Sigmoid colon (tissue), 7 donors: ENCODE measurements around the gene ZRANB3. TPM values are rescaled to one million over a fixed set of nuclear protein-coding genes. Genes with fewer than 3 reads are reported as not detected.
"Not testable (repeated sequence)": the region's sequence is repeated elsewhere in the genome, so short reads cannot be mapped to it uniquely, and the experiment has no call there.

Source experiments
- DNase-seq: peaks from one replicate; pipeline ENCODE4 v3.0.0-alpha.2; 2019
- H3K27ac ChIP-seq, 4 donors: fragments of 200-600 bp; sonication (generic); one replicate each; pipeline ENCODE4 v1.5.1; 2016 to 2019; ENCODE audit warnings: mild to moderate bottlenecking in 1 of 4
- H3K27me3 ChIP-seq, 3 donors: fragments of 200-600 bp; sonication (generic); one replicate each; pipeline ENCODE4 v1.5.1; 2019; ENCODE audit warnings: mild to moderate bottlenecking in 1 of 3
- H3K36me3 ChIP-seq, 4 donors: fragments of 200-600 bp; sonication (generic); one replicate each; pipeline ENCODE4 v1.5.1; 2016 to 2019
- H3K4me1 ChIP-seq, 4 donors: fragments of 200-600 bp; sonication (generic); one replicate each; pipeline ENCODE4 v1.5.1; 2017 to 2019
- H3K4me3 ChIP-seq, 4 donors: fragments of 200-600 bp; sonication (generic); one replicate each; pipeline ENCODE4 v1.5.1; 2017 to 2019; ENCODE audit warnings: mild to moderate bottlenecking in 2 of 4, moderate library complexity in 1 of 4
- H3K9me3 ChIP-seq, 4 donors: fragments of 200-600 bp in 3 of 4; sonication (generic) in 3 of 4; one replicate each; pipeline versions ENCODE4 v1.5.1 to v1.6.1; 2013 to 2019
- EP300 ChIP-seq, 4 donors: sonication (generic); formaldehyde crosslinking; IDR thresholded peaks; one replicate each; pipeline ENCODE4 v1.6.1; 2017; ENCODE audit warnings: antibody characterized with exemption in 4 of 4
- POLR2A ChIP-seq, 2 donors: fragments of 450-650 bp; IDR thresholded peaks; one replicate each; pipeline ENCODE4 v1.6.1; 2016; ENCODE audit warnings: antibody characterized with exemption in 2 of 2, mild to moderate bottlenecking in 2 of 2, moderate library complexity in 2 of 2
- POLR2AphosphoS5 ChIP-seq, 4 donors: sonication (generic); formaldehyde crosslinking; IDR thresholded peaks; one replicate each; pipeline ENCODE4 v1.6.1; 2017; ENCODE audit warnings: antibody characterized with exemption in 4 of 4
- WGBS, 2 donors: extraction: QIAGEN DNeasy Blood & Tissue Kit; methylation state at CpG; one replicate each; pipeline ENCODE4 v1.1.7; 2013; 5-methylcytosine and 5-hydroxymethylcytosine counted together
- intact Hi-C: fragments of 100-400 bp; cut with DNase I; formaldehyde crosslinking; loops from one replicate; pipeline ENCODE4 v1.15.1; 2023
- polyA plus RNA-seq, 3 donors: library from polyadenylated mRNA; stranded (reverse); fragments of 200-250 nt; gene quantifications; one replicate each; pipeline ENCODE4 v1.2.3, GENCODE V29; 2013
- total RNA-seq, 4 donors: library from RNA; depleted of rRNA; stranded (reverse); fragments of >200 nt; gene quantifications; one replicate each; pipeline ENCODE4 v1.1.0, GENCODE V29; 2016
- TF ChIP-seq, protein P1 (sequence below), 4 experiments: fragments of 450-650 bp in 3 of 4; fragments of 200-600 bp in 1 of 4; IDR thresholded peaks; one replicate each; pipeline ENCODE4 v1.5.1; 2016 to 2019; ENCODE audit warnings: antibody characterized with exemption in 4 of 4, mild to moderate bottlenecking in 3 of 4, moderate library complexity in 2 of 4
- donor health status: healthy with polysubstance abuse.
- donor health status: Bipolar disorder and iron deficiency.
- donor health status: healthy.

The ZRANB3 gene
- total and polyA plus RNA-seq, 7 donors = 1.2 to 7.2 (median 3.1) TPM

DNA sequence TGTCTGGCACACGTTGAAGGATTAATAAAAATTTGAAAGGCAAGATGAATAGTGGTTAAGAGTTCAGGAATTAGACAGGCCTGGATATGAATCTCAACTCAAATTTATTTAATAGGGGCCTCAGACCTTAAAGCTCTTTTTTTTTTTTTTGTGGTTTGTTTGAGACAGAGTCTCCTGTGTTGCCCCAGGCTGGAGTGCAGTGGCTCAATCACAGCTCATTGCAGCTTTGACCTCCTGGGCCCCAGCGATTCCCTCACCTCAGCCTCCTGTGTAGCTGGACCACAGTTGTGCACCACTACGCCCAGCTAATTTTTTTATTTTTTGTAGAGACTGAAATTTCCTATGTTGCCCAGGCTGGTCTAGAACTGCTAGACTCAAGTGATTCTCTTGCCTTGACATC is 3.0 kb downstream of the ZRANB3 start:
- Histone ChIP-seq H3K4me3 (no peak overlapping the region), H3K27ac (no peak overlapping the region), H3K27me3 (no peaks in the 10 kb centered on the region), H3K4me1 (peaks cover 0 to 23% (median 5%) of the 10 kb centered on the region in 4 donors), H3K9me3 (no peaks in the 10 kb centered on the region), H3K36me3 (no peaks in the 10 kb centered on the region)
- TF ChIP-seq POLR2A (IDR thresholded peaks at IDR 0.05) = no peak
- TF ChIP-seq POLR2AphosphoS5 (IDR thresholded peaks at IDR 0.05) = no peak
- no peak for TF ChIP-seq EP300 (IDR thresholded peaks at IDR 0.05)
- TF ChIP-seq, protein P1, sequence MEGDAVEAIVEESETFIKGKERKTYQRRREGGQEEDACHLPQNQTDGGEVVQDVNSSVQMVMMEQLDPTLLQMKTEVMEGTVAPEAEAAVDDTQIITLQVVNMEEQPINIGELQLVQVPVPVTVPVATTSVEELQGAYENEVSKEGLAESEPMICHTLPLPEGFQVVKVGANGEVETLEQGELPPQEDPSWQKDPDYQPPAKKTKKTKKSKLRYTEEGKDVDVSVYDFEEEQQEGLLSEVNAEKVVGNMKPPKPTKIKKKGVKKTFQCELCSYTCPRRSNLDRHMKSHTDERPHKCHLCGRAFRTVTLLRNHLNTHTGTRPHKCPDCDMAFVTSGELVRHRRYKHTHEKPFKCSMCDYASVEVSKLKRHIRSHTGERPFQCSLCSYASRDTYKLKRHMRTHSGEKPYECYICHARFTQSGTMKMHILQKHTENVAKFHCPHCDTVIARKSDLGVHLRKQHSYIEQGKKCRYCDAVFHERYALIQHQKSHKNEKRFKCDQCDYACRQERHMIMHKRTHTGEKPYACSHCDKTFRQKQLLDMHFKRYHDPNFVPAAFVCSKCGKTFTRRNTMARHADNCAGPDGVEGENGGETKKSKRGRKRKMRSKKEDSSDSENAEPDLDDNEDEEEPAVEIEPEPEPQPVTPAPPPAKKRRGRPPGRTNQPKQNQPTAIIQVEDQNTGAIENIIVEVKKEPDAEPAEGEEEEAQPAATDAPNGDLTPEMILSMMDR (IDR thresholded peaks at IDR 0.05) = no peak
- DNase-seq = no peak
- 92 to 95% methylated on average over 3 of the region's 3 CpGs for WGBS, 2 donors
- intact Hi-C loops = no loop called here

DNA sequence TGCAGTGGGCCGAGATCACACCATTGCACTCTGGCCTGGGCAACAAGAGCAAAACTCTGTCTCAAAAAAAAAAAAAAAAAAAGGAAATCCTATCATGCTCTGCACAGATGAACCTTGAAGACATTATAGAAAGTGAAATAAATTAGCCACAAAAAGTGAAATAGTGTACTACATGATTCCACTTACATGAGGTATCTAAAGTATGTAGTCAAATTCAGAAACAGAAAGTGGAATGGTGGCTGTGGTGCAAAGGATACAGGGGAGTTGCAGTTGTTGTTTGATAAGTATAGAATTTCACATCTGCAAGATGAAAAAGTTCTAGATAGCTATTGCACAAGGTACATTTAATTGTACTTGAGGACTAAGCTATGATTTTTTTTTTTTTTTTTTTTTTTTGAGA is 5.2 kb downstream of the ZRANB3 start:
- Histone ChIP-seq H3K27ac (no peak overlapping the region), H3K36me3 (peaks cover 0 to 4% (median 0%) of the 10 kb centered on the region in 4 donors), H3K9me3 (no peaks in the 10 kb centered on the region), H3K4me3 (no peak overlapping the region), H3K27me3 (no peaks in the 10 kb centered on the region), H3K4me1 (peaks cover 0 to 9% (median 2%) of the 10 kb centered on the region in 4 donors)
- TF ChIP-seq, protein P1 (IDR thresholded peaks at IDR 0.05) = no peak
- TF ChIP-seq POLR2A (IDR thresholded peaks at IDR 0.05) (no peak), EP300 (IDR thresholded peaks at IDR 0.05) (no peak), POLR2AphosphoS5 (IDR thresholded peaks at IDR 0.05) (no peak)
- intact Hi-C loops = no loop called here
- 93% methylated on average over 1 of the region's 1 CpG for WGBS, 2 donors
- no peak for DNase-seq

DNA sequence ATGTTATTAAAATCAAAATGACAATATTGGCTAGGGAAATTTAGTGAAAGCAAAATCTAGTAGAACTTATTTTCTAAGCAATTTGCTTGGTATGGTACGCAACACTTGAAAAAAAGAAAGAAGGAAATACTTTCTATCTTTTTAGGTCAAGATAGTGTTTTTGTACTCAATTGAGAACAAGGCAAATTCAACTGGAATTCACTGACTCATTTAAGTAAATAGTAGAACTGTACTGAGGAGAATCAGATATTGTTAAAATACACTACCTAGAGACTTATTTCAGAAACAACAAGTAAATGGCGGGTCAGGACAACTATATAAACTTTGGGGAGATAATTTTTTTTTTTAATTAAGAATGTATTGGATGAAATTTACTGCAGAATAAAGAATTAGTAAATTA is 18.9 kb downstream of the ZRANB3 start:
- intact Hi-C loops = no loop called here
- no peak for DNase-seq
- Histone ChIP-seq H3K36me3 (no peaks in the 10 kb centered on the region), H3K4me3 (no peak overlapping the region), H3K27me3 (no peaks in the 10 kb centered on the region), H3K27ac (no peak overlapping the region), H3K9me3 (peaks cover 0 to 8% (median 7%) of the 10 kb centered on the region in 4 donors), H3K4me1 (no peaks in the 10 kb centered on the region)
- TF ChIP-seq, protein P1 (IDR thresholded peaks at IDR 0.05) = no peak
- TF ChIP-seq POLR2A (IDR thresholded peaks at IDR 0.05) = no peak
- TF ChIP-seq POLR2AphosphoS5 (IDR thresholded peaks at IDR 0.05) = no peak
- no peak for TF ChIP-seq EP300 (IDR thresholded peaks at IDR 0.05)
- 99% methylated on average over 2 of the region's 2 CpGs for WGBS, 2 donors

DNA sequence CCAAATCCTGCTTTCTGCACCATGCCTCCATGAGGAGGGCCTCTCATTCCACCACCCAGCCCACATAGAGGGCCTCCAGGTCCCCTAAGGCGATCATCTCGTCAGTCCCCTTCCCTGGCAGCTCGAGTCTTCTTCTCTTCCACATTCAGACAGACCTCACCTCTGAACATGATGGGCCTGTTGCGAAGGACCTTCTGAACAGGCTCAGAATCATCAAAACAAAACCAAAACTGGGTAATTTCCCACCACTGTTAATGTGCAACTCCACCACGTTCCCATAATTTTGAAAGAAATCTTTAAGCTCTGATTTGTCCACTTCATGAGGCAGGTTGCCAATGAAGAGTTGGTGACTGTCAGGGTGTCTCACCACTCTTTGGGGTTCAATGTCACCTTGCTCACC is 20.4 kb downstream of the ZRANB3 start:
- no peaks in the 10 kb centered on the region for H3K4me1 ChIP-seq
- no peaks in the 10 kb centered on the region for H3K36me3 ChIP-seq
- no peaks in the 10 kb centered on the region for H3K27me3 ChIP-seq
- WGBS, 2 donors = 92% methylated on average over 5 of the region's 5 CpGs
- TF ChIP-seq POLR2A (IDR thresholded peaks at IDR 0.05) = no peak
- no peak for TF ChIP-seq EP300 (IDR thresholded peaks at IDR 0.05)
- TF ChIP-seq, protein P1 (IDR thresholded peaks at IDR 0.05) = no peak
- no peak for TF ChIP-seq POLR2AphosphoS5 (IDR thresholded peaks at IDR 0.05)
- no peak for DNase-seq
- peaks cover 0 to 8% (median 7%) of the 10 kb centered on the region in 4 donors for H3K9me3 ChIP-seq
- H3K4me3 ChIP-seq = no peak overlapping the region
- H3K27ac ChIP-seq = no peak overlapping the region
- intact Hi-C loops = no loop called here

DNA sequence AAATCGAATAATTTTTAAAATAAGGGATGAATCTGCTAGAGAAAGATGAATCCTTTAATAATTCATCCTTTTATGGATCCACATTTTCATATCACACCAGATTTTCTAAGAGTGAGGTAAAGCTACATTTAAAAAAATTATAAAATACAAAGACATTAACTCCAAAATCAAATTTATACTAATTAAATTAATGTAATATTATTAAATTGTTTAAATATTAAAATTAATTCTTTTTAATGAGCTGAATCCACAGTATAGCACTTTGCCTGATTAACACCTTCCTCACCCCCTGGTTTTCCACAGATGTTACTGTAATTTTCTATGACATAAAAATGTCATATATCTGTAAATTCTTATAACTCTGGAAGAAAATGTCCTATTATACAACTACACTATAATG is 26.2 kb downstream of the ZRANB3 start:
- intact Hi-C loops = no loop called here
- WGBS, 2 donors = 89 to 90% methylated on average over 1 of the region's 1 CpG
- Histone ChIP-seq H3K9me3 (peaks cover 0 to 2% (median 0%) of the 10 kb centered on the region in 4 donors), H3K4me3 (no peak overlapping the region), H3K27ac (no peak overlapping the region), H3K36me3 (peaks cover 0 to 10% (median 0%) of the 10 kb centered on the region in 4 donors), H3K27me3 (no peaks in the 10 kb centered on the region), H3K4me1 (no peaks in the 10 kb centered on the region)
- no peak for TF ChIP-seq EP300 (IDR thresholded peaks at IDR 0.05)
- TF ChIP-seq, protein P1 (IDR thresholded peaks at IDR 0.05) = no peak
- no peak for TF ChIP-seq POLR2A (IDR thresholded peaks at IDR 0.05)
- no peak for TF ChIP-seq POLR2AphosphoS5 (IDR thresholded peaks at IDR 0.05)
- DNase-seq = no peak

DNA sequence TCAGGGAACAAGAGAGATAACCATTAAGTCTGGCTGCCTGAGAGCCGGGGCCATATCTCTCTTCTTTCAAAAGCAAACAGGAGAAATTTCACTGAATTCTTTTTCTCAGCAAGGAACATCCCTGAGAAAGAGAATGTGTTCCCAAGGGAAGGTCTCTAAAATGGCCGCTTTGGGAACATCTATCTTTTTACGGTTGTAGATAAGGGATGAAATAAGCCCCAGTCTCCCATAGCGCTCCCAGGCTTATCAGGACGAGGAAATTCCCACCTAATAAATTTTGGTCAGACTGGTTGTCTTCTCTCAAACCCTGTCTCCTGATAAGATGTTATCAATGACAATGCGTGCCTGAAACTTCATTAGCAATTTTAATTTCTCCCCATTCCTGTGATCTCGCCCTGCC is 32.4 kb downstream of the ZRANB3 start:
- Histone ChIP-seq H3K9me3 (peaks cover 0 to 10% (median 7%) of the 10 kb centered on the region in 4 donors), H3K36me3 (peaks cover 0 to 18% (median 0%) of the 10 kb centered on the region in 4 donors)
- H3K27ac ChIP-seq, intact Hi-C loops, H3K27me3 ChIP-seq, DNase-seq, H3K4me3 ChIP-seq, H3K4me1 ChIP-seq: not testable (repeated sequence)
- WGBS, 2 donors = 95 to 97% methylated on average over 7 of the region's 7 CpGs
